K562 (cell line): ENCODE results near the gene KRTAP10-11. TPM values are rescaled to one million over a fixed set of nuclear protein-coding genes. Genes with fewer than 3 reads are reported as not detected.

Experiments
- ATF4 ChIP-seq: fragments of 450-650 bp; formaldehyde crosslinking; IDR thresholded peaks from 2 replicates; pipeline ENCODE4 v1.4.0; 2022; ENCODE audit warnings: mild to moderate bottlenecking, moderate library complexity
- BACH1 ChIP-seq: fragments of 200-800 bp; sonication (Bioruptor generic); IDR thresholded peaks from 2 replicates; pipeline ENCODE4 v1.6.1; 2016; ENCODE audit warnings: missing genetic modification characterization, missing compliant biosample characterization
- BDP1 ChIP-seq: IDR thresholded peaks from 3 replicates; pipeline ENCODE4 v1.6.1; 2011; ENCODE audit not compliant: insufficient read length, insufficient read depth
- C11orf30 ChIP-seq: fragments of 450-650 bp; IDR thresholded peaks from 2 replicates; pipeline ENCODE4 v1.6.1; 2016; ENCODE audit warnings: low read depth, mild to moderate bottlenecking
- CBFA2T3 ChIP-seq: fragments of 450-650 bp; IDR thresholded peaks from 2 replicates; pipeline ENCODE4 v1.6.1; 2017
- CEBPG ChIP-seq, 3 experiments: fragments of 200-800 bp in 1 of 3; sonication (Bioruptor generic) in 1 of 3; sonication (generic) in 1 of 3; formaldehyde crosslinking in 1 of 3; IDR thresholded peaks in 2 of 3; conservative IDR thresholded peaks in 1 of 3; 2 replicates each; pipeline versions ENCODE4 v1.6.1 to v1.8.0; 2016 to 2022; ENCODE audit warnings: missing compliant biosample characterization in 2 of 3, missing genetic modification characterization in 2 of 3, mild to moderate bottlenecking in 1 of 3, missing genetic modification reagents in 1 of 3
- ETV1 ChIP-seq: fragments of 450-650 bp; conservative IDR thresholded peaks from 2 replicates; pipeline ENCODE4 v1.6.1; 2016; ENCODE audit warnings: missing genetic modification characterization, control low read depth, low read depth, missing compliant biosample characterization
- EZH2 ChIP-seq: IDR thresholded peaks from 2 replicates; pipeline ENCODE4 v1.6.1; 2012; ENCODE audit warnings: low read depth, mild to moderate bottlenecking, inconsistent platforms, low read length, borderline replicate concordance
- FUS ChIP-seq: fragments of 200-400 bp; formaldehyde crosslinking; optimal IDR thresholded peaks from 2 replicates; pipeline ENCODE3; 2017; ENCODE audit warnings: low read depth, low read length
- LCOR ChIP-seq: sonication (generic); formaldehyde crosslinking; IDR thresholded peaks from 2 replicates; pipeline ENCODE4 v1.8.0; 2022; ENCODE audit warnings: mild to moderate bottlenecking, missing genetic modification reagents
- MAFF ChIP-seq: IDR thresholded peaks from 2 replicates; pipeline ENCODE4 v1.6.1; 2012; ENCODE audit warnings: low read length, improper control_type of control experiment
- MAFG ChIP-seq: fragments of 450-650 bp; conservative IDR thresholded peaks from 2 replicates; pipeline ENCODE4 v1.6.1; 2016; ENCODE audit warnings: missing genetic modification characterization, missing compliant biosample characterization
- MCM2 ChIP-seq: fragments of 450-650 bp; IDR thresholded peaks from 2 replicates; pipeline ENCODE4 v1.6.1; 2017; ENCODE audit warnings: low read depth, mild to moderate bottlenecking
- NCOA4 ChIP-seq: fragments of 450-650 bp; IDR thresholded peaks from 2 replicates; pipeline ENCODE4 v1.6.1; 2018; ENCODE audit warnings: mild to moderate bottlenecking; ENCODE audit not compliant: partially characterized antibody
- NFATC3 ChIP-seq: fragments of 450-650 bp; IDR thresholded peaks from 2 replicates; pipeline ENCODE4 v1.6.1; 2017; ENCODE audit warnings: mild to moderate bottlenecking
- NFE2 ChIP-seq: IDR thresholded peaks from 2 replicates; pipeline ENCODE4 v1.6.1; 2014; ENCODE audit warnings: antibody characterized with exemption, low read depth
- NR4A1 ChIP-seq, 2 experiments: fragments of 250-450 bp in 1 of 2; fragments of 450-650 bp in 1 of 2; sonication (Bioruptor Pico) in 1 of 2; IDR thresholded peaks; 2 replicates each; pipeline versions ENCODE4 v1.4.0 to v1.6.1; 2016 to 2020; ENCODE audit warnings: mild to moderate bottlenecking in 2 of 2, missing compliant biosample characterization in 1 of 2, missing genetic modification characterization in 1 of 2, moderate library complexity in 1 of 2
- RBM34 ChIP-seq: fragments of 200-400 bp; formaldehyde crosslinking; IDR thresholded peaks from 2 replicates; pipeline ENCODE4 v1.6.1; 2018; ENCODE audit warnings: low read length, borderline replicate concordance; ENCODE audit not compliant: insufficient read depth
- SMARCB1 ChIP-seq: IDR thresholded peaks from 2 replicates; pipeline ENCODE4 v1.6.1; 2011; ENCODE audit warnings: improper control_type of control experiment, low read depth; ENCODE audit not compliant: insufficient read length
- TARDBP ChIP-seq: fragments of 450-650 bp; IDR thresholded peaks from 2 replicates; pipeline ENCODE4 v1.6.1; 2016
- THAP7 ChIP-seq: fragments of 250-450 bp; sonication (Bioruptor Pico); IDR thresholded peaks from 2 replicates; pipeline ENCODE4 v1.5.0; 2021
- ZBTB17 ChIP-seq: fragments of 450-650 bp; formaldehyde crosslinking; IDR thresholded peaks from 2 replicates; pipeline ENCODE4 v1.4.0; 2020; ENCODE audit warnings: mild to moderate bottlenecking
- ZNF23 ChIP-seq: fragments of 250-450 bp; sonication (Bioruptor Pico); IDR thresholded peaks from 2 replicates; pipeline ENCODE4 v1.4.0; 2020; ENCODE audit warnings: mild to moderate bottlenecking
- ZNF274 ChIP-seq: IDR thresholded peaks from 2 replicates; pipeline ENCODE4 v1.6.1; 2011; ENCODE audit warnings: low read depth, mild to moderate bottlenecking, low read length, moderate library complexity, borderline replicate concordance
- ZNF324 ChIP-seq: fragments of 250-450 bp; sonication (Bioruptor Pico); IDR thresholded peaks from 2 replicates; pipeline ENCODE4 v1.4.0; 2020; ENCODE audit warnings: mild to moderate bottlenecking
- ZNF512 ChIP-seq: IDR thresholded peaks from 2 replicates; pipeline ENCODE4 v1.6.1; 2016; ENCODE audit warnings: missing genetic modification characterization, missing compliant biosample characterization
- ZZZ3 ChIP-seq: fragments of 450-650 bp; IDR thresholded peaks from 2 replicates; pipeline ENCODE4 v1.6.1; 2016; ENCODE audit warnings: antibody characterized with exemption, mild to moderate bottlenecking, moderate library complexity
- polyA plus RNA-seq, 8 experiments: library from polyadenylated mRNA; depleted of rRNA in 4 of 8; stranded (reverse) in 5 of 8; unstranded in 3 of 8; fragments of >200 nt; fragmentation: Nextera tagmentation in 2 of 8; fragmentation: Illumina TruSeq in 1 of 8; extraction: Ambion mirVana in 2 of 8; extraction: Trizol in 1 of 8; gene quantifications; 2 replicates each; pipeline versions ENCODE4 v1.2.1 to v1.2.3, GENCODE V29; 2011 to 2014; ENCODE audit warnings: inconsistent platforms in 1 of 8, missing spikeins in 1 of 8
- total RNA-seq, 7 experiments: library from RNA; depleted of rRNA in 6 of 7; stranded (reverse); fragments of >200 nt in 6 of 7; fragmentation: Illumina TruSeq in 2 of 7; extraction: Trizol in 2 of 7; gene quantifications; 2 replicates each; pipeline versions ENCODE4 v1.2.1 to v1.2.3, GENCODE V29; 2011 to 2021; ENCODE audit warnings: low replicate concordance in 1 of 7

The KRTAP10-11 gene
- total and polyA plus RNA-seq, 9 of the 15 experiments (the other 6 are each of a cell fraction or from before 2014, with no cell fraction given): not detected

GRCh38 chr21:44682580-44683151 lies 36.5 kb downstream of the KRTAP10-11 start (continued):
- TF ChIP-seq ZNF512 (tag) (no peak), ATF4 (CRISPR knock-in tag) (no peak), ZNF23 (no peak), CEBPG (CRISPR knock-in tag; IDR thresholded peaks at IDR 0.05) (no peak), CEBPG (tag; conservative IDR thresholded peaks at IDR 0.05 in 1 of 2, IDR thresholded peaks at IDR 0.05 in 1 of 2) (no peak), ETV1 (tag) (0 out of 2 replicates have a peak, but pooled peaks have one; percentile 30), MCM2 (no peak), BDP1 (no peak), LCOR (no peak), NFATC3 (no peak), NR4A1 (CRISPR knock-in tag; IDR thresholded peaks at IDR 0.05) (no peak), NR4A1 (tag; IDR thresholded peaks at IDR 0.05) (no peak), FUS (no peak), MAFG (tag) (peak; percentile 94), ZNF274 (no peak), THAP7 (CRISPR knock-in tag) (no peak), RBM34 (no peak), C11orf30 (peak; percentile 94), EZH2 (no peak), ZZZ3 (no peak), NCOA4 (no peak), CBFA2T3 (no peak), SMARCB1 (no peak), NFE2 (peak; percentile 71), BACH1 (tag) (peak; percentile 89), ZBTB17 (no peak), ZNF324 (no peak), TARDBP (no peak), MAFF (peak; percentile 62; the same call in 1 of the 2 replicates)
